ENCODE data around the gene VEGFC. TPM values are rescaled to one million over a fixed set of nuclear protein-coding genes. Genes with fewer than 3 reads are reported as not detected.

VEGFC gene
- total RNA-seq, 6 experiments from 2014 or later: 1.4 to 3.1 (median 2.0) TPM

- intact Hi-C loops (cut with DNase I): no loop called here
- 61% methylated on average over 4 of the region's 4 CpGs for WGBS (ENCODE audit: insufficient coverage, low coverage, low lambda C conversion rate, missing lambda C conversion rate)
- Histone ChIP-seq H3K36me3 (no peaks in the 10 kb centered on the region), H3K27me3 (no peaks in the 10 kb centered on the region), H3K9me3 (no peaks in the 10 kb centered on the region), H3K4me3 (no peak overlapping the region), H3K27ac (no peak overlapping the region), H3K4me1 (no peaks in the 10 kb centered on the region)
- no peak for ATAC-seq
- no peak for DNase-seq
- no peak for TF ChIP-seq POLR2A (IDR thresholded peaks at IDR 0.05)
- TF ChIP-seq, protein P1, sequence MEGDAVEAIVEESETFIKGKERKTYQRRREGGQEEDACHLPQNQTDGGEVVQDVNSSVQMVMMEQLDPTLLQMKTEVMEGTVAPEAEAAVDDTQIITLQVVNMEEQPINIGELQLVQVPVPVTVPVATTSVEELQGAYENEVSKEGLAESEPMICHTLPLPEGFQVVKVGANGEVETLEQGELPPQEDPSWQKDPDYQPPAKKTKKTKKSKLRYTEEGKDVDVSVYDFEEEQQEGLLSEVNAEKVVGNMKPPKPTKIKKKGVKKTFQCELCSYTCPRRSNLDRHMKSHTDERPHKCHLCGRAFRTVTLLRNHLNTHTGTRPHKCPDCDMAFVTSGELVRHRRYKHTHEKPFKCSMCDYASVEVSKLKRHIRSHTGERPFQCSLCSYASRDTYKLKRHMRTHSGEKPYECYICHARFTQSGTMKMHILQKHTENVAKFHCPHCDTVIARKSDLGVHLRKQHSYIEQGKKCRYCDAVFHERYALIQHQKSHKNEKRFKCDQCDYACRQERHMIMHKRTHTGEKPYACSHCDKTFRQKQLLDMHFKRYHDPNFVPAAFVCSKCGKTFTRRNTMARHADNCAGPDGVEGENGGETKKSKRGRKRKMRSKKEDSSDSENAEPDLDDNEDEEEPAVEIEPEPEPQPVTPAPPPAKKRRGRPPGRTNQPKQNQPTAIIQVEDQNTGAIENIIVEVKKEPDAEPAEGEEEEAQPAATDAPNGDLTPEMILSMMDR (IDR thresholded peaks at IDR 0.05): no peak
Measured at GRCh38 chr4:176778491-176778890, 14.2 kb downstream of the VEGFC start.

DNA sequence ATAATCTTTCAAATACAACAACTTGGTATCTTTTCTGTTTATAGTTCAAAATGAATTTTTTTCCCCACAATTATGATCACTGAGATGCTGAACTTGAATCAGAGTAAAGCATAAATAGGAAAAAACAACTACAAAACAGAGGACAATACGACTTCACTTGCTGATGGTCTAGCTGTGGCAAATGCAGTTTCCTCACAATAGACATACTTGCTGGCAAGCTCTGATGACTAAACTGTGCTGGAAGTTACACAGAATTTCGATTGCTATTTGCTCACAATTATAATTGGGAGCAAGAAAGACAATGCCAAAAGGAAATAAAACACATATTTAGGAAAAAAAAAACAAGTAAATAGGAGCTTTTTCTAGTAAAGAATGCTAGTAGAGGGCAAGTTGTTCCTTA is 14.7 kb downstream of the VEGFC start:
- WGBS (ENCODE audit: insufficient coverage, low coverage, low lambda C conversion rate, missing lambda C conversion rate): 12% methylated on average over 2 of the region's 2 CpGs
- Histone ChIP-seq H3K36me3 (no peaks in the 10 kb centered on the region), H3K27me3 (no peaks in the 10 kb centered on the region), H3K9me3 (no peaks in the 10 kb centered on the region), H3K4me3 (no peak overlapping the region), H3K4me1 (no peaks in the 10 kb centered on the region), H3K27ac (no peak overlapping the region)
- ATAC-seq (no peak), DNase-seq (no peak)
- TF ChIP-seq POLR2A (IDR thresholded peaks at IDR 0.05): no peak
- TF ChIP-seq, protein P1 (IDR thresholded peaks at IDR 0.05): no peak
- intact Hi-C loops (cut with DNase I): no loop called here

DNA sequence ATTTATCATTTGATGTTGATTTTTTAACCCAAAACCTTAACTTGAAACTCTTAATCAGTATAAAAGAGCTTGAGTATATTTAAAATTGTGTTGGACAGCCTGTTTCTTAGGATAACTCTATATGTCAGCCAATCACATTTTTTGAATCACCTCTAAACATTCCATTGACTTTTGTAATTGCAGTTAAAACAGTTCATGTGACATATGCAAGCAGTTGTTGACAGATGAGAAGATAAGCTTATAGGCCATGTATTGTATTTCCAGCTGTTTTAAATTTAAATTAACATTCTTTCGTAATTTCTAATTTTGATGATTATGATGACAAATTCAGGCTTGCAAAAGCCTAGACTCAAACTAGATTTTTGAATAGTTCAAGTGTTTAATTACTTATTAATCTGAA is 17.4 kb downstream of the VEGFC start:
- TF ChIP-seq, protein P1 (IDR thresholded peaks at IDR 0.05): no peak
- no peak for TF ChIP-seq POLR2A (IDR thresholded peaks at IDR 0.05)
- Histone ChIP-seq H3K36me3 (no peaks in the 10 kb centered on the region), H3K27me3 (no peaks in the 10 kb centered on the region), H3K9me3 (no peaks in the 10 kb centered on the region), H3K4me1 (no peaks in the 10 kb centered on the region), H3K4me3 (no peak overlapping the region), H3K27ac (no peak overlapping the region)
- DNase-seq: no peak
- 54% methylated on average over 1 of the region's 1 CpG for WGBS (ENCODE audit: insufficient coverage, low coverage, low lambda C conversion rate, missing lambda C conversion rate)
- ATAC-seq: no peak
- intact Hi-C loops (cut with DNase I): no loop called here

GRCh38 chr4:176774852-176775251 is 17.9 kb downstream of the VEGFC start:
- intact Hi-C loops (cut with DNase I): no loop called here
- H3K27me3 ChIP-seq: no peaks in the 10 kb centered on the region

More at GRCh38 chr4:176774852-176775251, 17.9 kb downstream of the VEGFC start:
- ATAC-seq (no peak), DNase-seq (no peak)
- no peak overlapping the region for H3K27ac ChIP-seq
- no peaks in the 10 kb centered on the region for H3K36me3 ChIP-seq
- no peak overlapping the region for H3K4me3 ChIP-seq
- H3K9me3 ChIP-seq: no peaks in the 10 kb centered on the region
- H3K4me1 ChIP-seq: no peaks in the 10 kb centered on the region
- TF ChIP-seq, protein P1 (IDR thresholded peaks at IDR 0.05): no peak
- TF ChIP-seq POLR2A (IDR thresholded peaks at IDR 0.05): no peak
- 32% methylated on average over 4 of the region's 4 CpGs for WGBS (ENCODE audit: insufficient coverage, low coverage, low lambda C conversion rate, missing lambda C conversion rate)
